Stimulated activated CD4-positive, alpha-beta T cell treated with anti-CD3 and anti-CD28 coated beads, Interleukin-1b, Interleukin-23, amount 100 ng/mL, for 4 hours (primary cell): ENCODE measurements around the gene RBBP8NL.
"Not testable (repeated sequence)": the region's sequence is repeated elsewhere in the genome, so short reads cannot be mapped to it uniquely, and the experiment has no call there.

Experiments
- DNase-seq, 2 donors: peaks; one replicate each; pipeline ENCODE4 v3.0.0-alpha.2; 2020; ENCODE audit warnings: low read depth in 2 of 2

Gene RBBP8NL

GRCh38 chr20:62445553-62446340, 18.4 kb upstream of the RBBP8NL start:
- DNase-seq: no peak

DNA sequence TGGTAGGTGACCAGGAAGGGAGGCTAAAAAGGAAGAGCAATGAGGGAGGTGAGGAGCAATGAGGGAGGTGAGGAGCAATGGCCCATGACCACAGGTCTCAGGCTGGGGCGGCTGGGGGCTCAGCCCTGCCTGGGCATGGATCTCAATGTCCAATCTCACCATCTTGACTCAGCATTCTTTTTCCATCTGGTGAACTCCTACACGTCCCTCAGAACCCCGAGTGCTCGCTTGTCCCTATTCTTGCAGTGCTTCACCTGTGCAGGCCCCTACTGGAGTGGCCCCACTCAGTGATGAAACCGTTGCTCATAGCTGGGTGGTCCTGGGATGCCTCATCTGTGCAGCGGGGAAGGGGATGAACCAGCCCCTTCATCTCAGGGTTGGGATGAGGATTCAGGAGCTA, 16.9 kb upstream of the RBBP8NL start:
- no peak for DNase-seq

DNA sequence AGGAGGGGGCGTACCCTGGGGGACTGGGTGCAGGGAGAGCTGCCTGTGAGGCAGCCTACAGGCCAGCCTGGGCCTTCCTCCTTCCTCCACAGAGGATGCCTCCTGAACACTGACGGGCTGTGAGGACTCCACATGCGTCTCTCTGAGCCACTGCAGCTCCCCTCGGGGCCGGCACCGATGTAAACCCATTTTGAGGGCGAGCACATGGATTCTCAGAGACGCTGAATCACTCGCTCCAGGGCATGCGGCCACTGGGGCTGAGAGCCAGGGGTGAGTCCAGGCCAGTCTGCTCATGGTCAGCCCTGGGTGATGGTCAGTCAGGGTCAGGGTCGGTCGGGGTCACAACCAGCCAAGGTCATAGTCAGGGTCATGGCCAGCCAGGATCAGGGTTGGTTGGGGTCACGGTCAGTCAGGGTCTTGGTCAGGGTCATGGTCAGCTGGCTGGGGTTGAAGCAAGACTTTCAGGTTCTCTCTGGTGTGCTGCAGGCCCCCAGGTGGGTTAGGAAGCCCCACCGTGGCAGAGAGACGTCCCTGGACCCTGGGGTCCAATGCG, 14.7 kb upstream of the RBBP8NL start:
- DNase-seq: no peak

DNA sequence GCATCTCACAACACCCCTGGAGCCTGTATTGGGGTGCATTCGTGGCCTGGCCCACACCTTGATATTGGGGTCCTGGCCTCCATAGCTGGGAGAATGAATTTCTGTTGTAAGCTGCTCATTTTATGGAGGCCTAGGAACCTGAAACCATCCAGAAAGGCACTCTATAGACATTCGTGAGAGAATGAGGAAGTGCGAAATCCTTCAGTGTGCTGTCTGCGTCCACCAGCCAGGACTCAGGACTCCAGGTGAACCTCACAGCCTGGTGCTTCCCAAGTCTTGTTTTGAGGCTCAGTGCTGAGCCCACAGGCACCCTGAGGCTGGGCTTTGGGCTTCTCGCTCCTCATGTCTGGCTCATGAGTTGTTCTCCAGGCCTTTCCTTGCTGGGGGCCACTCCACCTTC, 11.9 kb upstream of the RBBP8NL start:
- no peak for DNase-seq

DNA sequence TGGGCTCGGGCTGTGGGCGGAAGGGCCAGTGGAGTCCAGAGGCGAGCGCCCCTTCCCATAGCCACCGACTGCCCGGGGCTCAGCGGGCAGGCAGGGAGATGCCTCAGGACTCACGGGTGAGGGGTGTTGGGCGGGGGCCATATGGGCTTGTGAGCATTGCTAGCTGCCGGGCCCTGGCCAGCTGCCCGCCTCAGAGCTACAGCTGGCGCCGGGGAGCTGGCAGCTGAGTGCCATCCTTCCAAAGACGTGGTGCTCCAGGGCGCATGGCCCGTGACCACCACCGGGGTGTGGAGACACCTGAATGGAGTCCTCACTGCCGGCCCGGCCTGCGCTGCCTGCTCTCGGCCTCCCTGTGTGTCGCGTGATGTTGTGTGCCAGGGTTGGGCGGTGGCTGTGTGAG, 10.6 kb upstream of the RBBP8NL start:
- no peak for DNase-seq

DNA sequence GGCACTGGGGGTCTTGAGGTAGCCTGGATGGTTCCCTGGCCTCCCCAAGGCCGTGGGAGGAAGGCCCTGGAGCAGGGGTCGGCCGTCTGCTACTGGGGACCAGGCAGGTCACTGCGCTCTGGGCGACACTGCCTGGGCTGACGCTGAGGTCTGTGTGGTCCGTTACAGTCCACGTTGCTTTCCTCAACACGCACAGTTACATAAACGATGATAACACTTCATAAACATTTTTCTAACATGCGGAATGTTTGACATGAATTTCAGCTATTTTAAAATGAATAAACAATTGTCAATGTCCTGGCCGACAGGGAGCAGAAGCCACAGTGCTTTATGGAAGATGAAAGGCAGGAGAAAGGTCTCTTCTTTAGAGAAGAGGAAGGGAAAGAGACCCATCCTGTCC, 10.2 kb upstream of the RBBP8NL start:
- DNase-seq: no peak

DNA sequence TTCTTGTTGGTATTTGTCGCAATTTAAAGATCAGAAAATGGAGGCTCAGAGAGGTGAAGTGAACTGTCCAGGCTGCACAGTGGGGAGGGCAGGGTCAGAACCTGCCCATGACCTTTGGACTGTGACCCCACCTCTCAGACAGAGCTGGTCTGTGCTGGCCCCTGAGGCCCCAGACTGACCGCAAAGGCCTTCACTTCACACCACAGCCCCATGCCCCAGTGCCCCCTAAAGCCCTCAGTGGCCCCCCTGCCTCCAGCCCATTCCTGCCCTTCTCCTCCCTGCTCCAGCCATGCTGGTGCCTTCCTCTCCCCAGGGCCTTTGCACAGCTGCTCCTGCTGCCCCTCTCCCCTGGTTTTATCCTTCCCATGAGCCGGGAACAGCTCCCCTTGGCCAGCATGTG, 9.4 kb upstream of the RBBP8NL start:
- DNase-seq: no peak

GRCh38 chr20:62433658-62434497, 6.5 kb upstream of the RBBP8NL start:
- no peak for DNase-seq

DNA sequence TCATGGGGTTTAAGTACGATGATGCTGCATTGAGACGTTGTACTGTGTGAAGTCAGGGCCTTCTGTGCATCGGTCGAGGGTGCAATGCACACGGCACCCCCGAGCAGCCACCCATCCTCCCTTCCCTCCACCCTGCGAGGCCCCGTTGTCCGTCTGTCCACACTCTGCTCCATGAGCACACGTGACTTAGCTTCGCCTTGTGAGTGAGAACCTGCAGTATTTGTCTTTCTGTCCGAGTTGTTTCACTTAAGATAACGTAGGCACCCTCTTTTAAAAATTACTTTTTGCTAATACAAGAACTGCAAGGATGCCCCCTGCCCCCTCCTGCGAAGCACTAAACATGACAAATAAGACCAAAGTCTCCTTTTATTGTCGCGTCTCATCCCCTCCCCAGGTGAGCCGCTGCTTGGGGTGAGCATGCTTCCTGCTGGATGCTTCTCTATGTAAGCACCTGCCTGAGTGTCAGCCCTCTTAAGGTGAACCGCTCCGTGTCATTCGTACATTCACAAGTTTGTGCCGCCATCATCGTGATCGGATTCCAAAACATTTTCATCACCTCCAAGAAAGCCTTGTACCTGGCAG, 3.6 kb upstream of the RBBP8NL start:
- DNase-seq: no peak

DNA sequence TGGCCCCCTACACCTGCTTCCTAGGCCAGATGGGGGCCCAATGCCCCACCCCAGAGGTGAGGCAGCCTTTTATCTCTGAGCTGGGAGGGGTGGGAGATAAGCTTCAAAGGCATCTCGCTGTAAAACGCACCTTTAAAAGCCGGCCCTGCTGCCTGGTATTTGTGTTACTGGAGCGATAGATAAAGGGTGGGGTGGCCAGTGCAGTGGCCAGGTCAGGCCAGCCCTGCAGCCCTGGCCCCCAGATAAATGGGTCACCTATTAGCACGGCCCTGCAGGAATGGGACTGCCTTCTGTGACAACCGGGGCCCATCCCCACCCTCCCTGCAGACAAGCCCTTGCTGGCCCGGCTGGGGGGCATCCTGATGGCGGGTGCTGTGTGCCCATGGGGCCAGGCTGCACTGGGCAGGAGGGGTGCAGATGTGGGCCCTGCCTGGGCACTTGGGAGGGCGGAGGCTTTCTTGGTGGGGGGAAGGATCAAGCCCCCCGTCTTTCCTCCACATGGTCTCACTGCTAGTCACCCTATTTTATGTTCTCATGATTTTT, 3.0 kb upstream of the RBBP8NL start:
- DNase-seq: no peak

DNA sequence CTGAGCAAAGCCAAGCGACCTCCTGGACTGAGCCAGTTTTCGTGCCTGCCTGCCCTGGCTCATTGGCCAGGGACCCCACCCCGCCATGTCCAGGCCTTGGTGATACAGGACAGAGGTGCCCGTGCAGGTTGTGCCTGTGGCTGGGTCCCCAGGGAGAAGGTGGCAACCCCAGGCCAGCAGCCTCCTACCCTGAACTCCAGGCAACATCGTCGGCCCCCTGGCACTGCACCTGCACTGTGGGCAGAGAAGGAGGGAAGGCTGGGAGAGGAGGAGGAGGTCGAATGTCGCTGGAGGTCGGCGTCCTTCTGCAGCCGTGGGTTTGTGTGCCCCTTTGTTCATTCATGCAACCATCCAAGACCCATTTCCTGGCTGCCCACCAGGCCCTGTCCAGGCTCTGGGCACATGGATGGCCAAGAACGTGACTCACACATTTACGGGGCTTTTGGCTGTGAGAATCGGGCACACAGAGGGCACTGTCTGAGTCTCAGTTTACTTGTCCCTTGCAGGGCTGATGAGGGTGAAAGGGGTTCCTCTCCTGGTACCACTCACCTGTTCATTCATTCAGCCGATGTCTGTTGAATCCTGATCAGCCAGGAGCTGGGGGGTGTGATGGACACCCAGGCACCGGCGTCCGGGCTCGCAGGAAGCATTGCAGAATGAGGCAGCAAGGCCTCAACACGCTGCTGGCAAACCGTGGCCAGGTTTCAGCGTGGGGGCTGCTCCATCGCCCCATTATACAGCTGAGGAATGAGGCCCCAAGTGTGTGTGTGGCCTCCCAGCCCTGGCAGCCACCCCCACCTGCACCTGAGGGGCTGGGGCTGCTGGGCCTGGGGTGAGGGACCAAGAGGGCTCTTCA, 2.3 kb upstream of the RBBP8NL start:
- no peak for DNase-seq

- DNase-seq: no peak
Observed at GRCh38 chr20:62428396-62429295, 1.3 kb upstream of the RBBP8NL start.

DNA sequence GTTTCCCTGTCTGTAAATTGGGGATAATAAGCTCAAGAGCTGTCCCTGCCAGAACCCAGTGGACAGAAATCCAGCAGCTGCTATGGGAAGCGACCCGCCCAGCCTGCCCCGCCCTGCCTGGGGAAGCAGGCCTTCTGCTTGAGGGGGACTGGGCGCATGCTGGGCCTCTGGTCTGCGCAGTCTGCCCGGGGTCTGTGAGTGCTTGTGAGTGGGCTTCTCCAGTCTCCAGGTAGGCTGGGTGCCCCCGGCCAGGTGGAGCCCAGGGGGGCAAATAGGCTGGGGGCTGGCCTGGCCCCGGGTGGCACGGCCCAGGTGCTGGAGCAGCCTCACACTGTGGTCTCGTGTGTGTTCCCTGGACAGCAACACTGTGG, 648 bp upstream of the RBBP8NL start:
- DNase-seq: no peak

GRCh38 chr20:62426699-62427131, 624 bp downstream of the RBBP8NL start:
- no peak for DNase-seq

DNA sequence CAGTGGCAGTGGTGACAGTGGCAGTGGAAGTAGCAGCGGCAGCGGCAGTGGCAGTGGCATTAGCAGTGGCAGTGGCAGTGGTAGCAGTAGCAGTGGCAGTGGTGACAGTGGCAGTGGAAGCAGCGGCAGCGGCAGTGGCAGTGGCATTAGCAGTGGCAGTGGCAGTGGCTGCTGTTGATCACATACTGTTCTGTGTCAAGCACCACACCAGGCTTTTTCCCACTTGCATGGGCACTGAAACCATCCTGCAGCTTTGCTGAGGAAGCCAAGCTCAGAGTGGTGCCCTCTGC, 1.3 kb downstream of the RBBP8NL start:
- not testable (repeated sequence) for DNase-seq

DNA sequence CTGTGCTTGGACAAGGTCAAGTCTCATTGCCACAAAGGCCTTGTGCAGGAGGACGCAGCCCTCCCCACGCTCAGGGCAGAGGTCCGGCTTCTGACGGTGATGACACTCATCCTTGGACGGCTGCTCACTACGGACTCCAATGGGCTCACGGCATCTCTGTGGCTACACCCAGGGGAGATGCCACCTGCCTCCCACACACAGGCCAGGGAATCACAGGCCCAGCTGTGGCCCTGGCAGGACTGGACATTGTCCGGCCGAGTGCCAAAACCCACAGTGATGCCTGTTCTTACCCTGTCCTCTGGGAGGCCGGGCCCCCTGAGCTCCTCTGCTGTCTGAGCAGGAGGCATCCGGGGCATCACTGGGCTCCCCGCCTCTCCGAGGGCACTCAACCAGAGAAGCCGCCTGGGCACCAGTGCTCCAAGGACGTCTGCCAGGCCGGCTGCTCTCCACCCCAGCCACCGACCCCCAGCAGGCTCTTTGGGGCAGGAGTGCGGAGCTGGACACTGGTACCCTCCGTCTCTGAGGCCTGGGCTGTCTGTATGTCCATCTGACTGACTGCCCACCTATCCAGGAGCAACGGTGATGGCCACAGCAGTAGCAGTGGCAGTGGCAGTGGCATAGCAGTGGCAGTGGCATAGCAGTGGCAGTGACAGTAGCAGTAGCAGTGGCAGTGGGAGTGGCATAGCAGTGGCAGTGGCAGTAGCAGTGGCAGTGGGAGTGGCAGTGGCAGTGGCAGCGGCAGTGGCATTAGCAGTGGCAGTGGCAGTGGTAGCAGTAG, 1.9 kb downstream of the RBBP8NL start:
- no peak for DNase-seq

- DNase-seq: no peak
Observed at GRCh38 chr20:62424249-62425107, 2.9 kb downstream of the RBBP8NL start.

DNA sequence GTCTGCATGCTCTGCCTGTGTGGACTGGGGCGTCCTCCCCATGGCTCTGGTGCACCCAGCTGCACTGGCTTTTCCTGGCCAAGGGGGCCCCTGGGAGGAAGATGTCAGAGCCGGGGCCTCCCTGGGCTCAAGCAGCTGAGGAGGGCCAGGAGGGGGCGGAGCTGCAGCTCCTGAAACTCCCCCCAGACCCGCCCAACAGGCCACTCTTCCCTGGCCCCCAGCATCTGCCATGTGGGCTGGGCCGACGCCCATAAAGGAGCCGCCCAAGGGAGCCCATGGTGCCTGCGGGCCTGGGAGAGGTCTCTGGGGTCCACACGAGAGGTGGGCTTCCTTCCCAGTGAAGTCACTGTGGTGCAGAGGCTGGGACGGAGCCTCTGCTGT, 4.0 kb downstream of the RBBP8NL start:
- DNase-seq: no peak
